Measurements from ENCODE around the gene TTC19.
"Not testable (repeated sequence)": the region's sequence is repeated elsewhere in the genome, so short reads cannot be mapped to it uniquely, and the experiment has no call there.

Gene TTC19

DNA sequence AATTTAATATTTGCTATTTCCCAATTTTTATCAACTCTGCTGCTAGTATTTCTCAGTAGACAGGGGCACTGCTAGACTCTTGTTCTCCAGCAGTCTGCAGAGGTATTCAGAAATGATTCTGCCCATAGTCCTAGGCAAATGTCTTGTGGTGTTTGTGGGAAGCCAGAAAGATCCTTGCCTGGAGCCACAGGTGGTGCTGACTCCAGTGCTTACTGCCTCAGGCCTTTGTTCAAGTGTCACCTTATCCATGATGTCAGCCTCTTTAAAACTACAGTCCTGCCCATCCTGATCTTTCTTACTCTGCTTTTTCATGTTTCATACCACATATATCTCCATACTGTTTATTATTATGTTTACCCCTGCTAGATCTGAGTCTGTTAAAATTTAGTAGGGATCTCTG lies 26.6 kb upstream of the TTC19 start:
- DNase-seq = no peak

- no peak for DNase-seq
Measured at GRCh38 chr17:15973834-15974233, 25.8 kb upstream of the TTC19 start.

GRCh38 chr17:15977894-15978293 lies 21.7 kb upstream of the TTC19 start:
- DNase-seq = no peak

DNA sequence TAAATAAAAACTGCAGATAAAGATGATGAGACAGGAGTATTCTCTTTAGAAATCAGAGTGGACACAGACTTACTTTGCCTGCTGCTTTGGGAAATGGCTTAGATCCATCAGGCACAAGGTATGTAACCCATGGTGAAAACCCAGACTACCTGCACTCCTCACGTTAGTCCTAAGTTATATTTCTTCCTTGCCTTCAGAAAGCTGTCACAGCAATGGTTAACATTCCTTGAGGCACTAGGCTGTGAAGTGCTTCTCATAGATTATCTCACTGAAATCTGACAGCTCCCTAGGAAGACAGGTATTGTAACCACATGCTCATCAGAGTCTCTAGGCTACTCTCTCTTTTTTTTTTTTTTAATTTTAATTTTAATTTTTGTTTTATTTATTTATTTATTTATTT lies 21.0 kb upstream of the TTC19 start:
- DNase-seq = no peak

DNA sequence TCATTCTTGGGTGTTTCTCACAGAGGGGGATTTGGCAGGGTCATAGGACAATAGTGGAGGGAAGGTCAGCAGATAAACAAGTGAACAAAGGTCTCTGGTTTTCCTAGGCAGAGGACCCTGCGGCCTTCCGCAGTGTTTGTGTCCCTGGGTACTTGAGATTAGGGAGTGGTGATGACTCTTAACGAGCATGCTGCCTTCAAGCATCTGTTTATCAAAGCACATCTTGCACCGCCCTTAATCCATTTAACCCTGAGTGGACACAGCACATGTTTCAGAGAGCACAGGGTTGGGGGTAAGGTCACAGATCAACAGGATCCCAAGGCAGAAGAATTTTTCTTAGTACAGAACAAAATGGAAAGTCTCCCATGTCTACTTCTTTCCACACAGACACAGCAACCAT lies 20.6 kb upstream of the TTC19 start:
- not testable (repeated sequence) for DNase-seq

DNA sequence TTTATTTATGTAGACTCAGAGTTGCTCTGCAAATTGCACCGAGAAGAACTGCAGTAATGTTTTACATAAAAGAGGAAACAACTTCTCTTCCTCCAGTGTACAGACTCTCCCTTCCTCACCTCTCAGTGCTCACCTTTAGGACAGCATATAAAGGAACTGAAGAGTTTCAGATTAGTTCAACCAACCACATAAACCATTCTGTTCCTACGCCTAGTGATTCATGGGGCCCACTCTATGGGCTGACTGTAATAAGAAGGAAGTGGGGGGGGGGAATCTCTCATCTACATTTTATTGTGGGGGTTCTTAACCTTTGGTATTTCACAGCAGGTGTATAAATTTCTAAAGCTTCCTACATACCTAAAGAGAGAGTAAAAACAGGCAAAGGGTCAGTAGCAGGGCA lies 18.4 kb upstream of the TTC19 start:
- DNase-seq = no peak

DNA sequence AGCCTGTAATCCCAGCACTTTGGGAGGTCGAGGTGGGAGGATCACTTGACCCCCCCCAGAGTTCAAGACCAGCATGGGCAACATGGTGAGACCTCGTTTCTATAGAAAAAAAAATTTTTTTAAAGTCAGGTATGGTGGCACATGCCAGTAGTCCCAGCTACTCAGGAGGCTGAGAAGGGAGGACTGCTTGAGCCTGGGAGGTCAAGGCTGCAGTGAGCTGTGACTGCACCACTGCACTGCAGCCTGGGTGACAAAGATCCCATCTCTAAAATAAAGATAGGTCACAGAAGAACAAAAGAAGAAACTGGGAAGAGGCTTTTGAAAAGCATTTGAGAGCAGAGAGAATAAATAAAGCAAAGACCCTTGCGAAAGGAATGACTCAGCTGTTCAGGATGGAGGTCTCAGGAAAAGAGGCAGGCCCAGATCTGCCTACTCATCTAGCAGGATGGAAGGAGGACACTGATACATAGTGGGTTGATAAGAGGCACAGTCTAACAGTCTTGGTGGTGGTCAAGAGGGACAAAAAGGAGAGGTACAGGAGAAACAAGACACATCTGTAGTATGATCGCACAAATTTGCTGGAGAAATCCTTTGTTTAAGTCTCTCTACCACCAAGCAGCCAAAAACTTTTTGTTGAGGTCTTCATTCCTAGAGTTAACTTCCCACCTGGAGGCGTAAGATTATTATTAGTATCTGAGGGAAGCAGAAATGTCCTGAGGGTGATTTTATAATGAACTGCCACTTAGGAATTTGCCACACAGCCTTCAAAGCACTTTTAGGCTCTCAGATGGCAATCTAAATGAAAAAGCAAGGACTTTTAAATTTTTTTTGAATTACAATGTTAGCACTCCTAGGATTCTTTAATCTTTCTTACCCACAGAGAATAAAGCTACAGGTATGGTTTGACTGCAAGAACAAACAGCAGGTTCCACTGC lies 17.7 kb upstream of the TTC19 start:
- no peak for DNase-seq

GRCh38 chr17:15996322-15996721 lies 3.3 kb upstream of the TTC19 start:
- DNase-seq = no peak

DNA sequence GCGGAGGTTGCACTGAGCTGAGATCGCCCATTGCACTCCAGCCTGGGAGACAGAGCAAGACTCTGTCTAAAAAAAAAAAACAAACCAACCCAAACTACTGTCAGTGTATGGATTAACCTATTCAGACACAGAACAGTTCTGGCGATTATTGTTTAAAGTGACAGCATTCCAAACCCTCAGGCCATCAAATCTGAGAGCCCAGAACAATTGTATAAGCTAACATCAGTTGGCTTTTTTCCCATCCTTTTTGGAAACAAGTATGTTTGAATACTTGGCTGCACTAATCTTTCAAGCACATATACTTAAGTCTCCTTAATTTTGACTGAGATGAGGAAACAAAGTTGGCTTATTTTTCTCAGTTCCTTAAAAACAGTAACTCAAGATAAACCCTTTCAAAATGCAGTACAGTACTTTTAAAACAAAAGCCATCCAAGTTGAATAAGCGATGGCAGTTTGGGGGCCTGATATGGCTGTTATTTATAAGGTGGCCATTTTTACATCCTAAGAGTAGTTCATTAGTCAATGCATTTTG lies 1.5 kb upstream of the TTC19 start:
- DNase-seq = no peak

DNA sequence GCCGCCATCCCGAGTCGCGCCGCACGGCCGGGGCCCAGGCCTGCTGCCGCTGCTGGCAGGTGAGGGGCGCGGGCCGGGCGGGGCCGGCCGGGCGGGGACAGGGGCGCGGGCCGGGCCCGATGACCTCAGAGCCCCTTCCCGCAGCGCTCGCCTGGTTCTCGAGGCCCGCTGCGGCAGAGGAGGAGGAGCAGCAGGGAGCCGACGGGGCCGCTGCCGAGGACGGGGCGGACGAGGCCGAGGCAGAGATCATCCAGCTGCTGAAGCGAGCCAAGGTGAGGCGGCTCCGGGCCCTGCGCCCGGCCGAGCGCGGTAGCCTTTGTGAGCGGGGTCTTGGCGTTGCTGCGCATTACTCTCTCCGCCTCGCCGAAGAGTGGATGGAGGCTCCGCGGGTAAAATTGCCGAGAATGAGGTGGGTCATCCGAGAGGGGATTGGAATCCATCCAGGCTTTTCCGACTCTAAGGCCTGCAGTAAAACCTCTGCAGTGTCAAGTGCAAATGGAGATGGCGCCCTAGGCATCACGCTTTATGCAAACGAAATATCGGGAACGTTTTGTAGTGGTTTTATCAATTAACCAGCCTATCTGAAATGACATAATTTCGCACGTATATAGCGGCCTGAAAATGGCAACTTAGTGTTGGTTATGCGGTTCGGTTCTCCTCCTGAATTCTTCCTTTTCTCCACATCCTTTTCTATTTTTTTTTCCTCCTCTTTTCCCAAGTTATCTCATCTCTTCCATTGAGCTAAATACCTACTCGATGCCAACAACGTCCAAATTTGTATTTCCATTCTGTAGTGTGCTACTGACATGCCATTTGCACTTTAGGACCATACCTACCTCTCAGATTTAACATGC lies 577 bp downstream of the TTC19 start:
- peak; percentile 38 for DNase-seq

GRCh38 chr17:16001226-16001897 lies 1.7 kb downstream of the TTC19 start:
- no peak for DNase-seq

DNA sequence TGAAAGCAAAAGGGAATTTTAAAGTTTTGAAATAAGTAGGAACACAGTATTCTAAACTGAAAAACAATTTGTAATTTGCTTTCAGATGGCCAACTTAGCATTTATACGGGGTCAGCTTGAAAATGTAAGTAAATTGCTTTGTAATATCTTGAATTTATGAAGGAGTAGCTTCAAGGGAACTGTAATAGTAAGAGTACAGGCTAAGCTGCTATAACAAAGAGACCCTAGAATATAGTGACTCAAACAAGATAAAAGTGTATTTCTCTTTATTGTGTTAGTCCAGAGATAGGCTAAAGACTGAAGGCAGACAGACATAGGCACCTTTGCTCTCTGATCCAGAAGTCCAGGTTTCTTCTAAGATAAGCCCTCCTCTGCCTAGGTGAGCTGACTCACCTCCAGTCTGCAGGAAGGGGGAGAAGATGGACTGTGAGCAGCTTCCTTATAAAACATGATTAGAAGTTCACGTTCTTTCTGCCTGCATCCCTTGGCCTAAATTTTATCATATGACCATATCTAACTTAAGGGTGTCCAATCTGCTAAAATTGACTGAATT lies 3.2 kb downstream of the TTC19 start:
- DNase-seq = no peak

DNA sequence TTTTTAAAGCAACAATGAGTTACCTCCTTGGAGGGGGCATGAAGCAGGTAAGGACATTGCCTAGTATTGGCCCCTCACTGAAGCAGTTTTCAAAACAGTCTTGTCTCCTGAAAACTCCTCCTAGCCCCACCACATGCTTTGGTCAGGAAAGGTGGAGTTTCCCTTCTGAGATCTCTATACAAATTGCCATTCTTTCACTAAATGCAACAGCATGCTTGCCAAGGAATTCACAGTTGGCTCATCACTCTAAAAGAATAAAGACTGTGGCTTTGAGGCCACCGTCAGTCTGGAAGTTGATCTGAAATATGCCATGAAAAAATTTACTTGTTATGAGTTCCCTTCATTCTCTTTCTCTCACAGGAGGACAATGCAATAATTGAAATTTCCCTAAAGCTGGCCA lies 4.2 kb downstream of the TTC19 start:
- no peak for DNase-seq

DNA sequence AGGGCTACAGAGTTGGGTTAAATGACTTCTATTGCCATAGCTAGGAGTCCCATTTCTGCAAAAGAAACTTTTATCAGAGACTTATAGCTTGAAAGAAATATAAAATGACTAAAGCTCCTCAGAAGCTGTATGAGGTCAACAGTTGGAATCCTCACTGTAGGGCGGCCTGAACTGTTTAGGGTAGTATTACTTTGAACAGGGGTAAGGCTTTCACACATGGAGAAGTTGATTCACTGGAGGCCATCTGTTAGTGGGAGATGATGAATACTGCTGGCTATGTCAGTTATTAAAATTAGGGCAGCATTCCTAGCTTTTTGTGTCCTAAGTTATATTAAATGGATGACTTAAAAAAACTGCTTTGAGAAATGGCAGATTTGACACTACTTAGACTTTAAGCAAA lies 6.0 kb downstream of the TTC19 start:
- no peak for DNase-seq

DNA sequence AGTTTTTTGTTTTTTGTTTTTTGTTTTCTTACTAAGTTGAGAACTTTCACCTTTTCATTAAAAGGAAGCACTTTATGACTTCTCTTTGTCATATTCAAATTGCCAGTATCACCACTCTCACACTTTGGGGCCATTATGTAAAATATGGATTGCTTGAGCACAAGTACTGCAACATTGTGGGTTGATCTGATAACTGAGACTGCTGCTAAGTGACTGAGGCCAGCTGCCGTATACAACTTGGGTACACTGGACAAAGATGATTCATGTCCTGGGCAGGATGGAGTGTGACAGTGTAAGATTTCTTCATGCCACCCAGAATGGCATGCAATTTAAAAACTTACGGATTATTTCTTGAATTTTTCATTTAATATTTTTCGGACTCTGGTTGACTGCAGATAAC lies 7.8 kb downstream of the TTC19 start:
- DNase-seq = no peak

- no peak for DNase-seq
Measured at GRCh38 chr17:16013943-16014407, 14.4 kb downstream of the TTC19 start.

- DNase-seq = no peak
Measured at GRCh38 chr17:16019347-16019746, 19.7 kb downstream of the TTC19 start.

GRCh38 chr17:16023881-16024280 lies 24.3 kb downstream of the TTC19 start:
- no peak for DNase-seq

DNA sequence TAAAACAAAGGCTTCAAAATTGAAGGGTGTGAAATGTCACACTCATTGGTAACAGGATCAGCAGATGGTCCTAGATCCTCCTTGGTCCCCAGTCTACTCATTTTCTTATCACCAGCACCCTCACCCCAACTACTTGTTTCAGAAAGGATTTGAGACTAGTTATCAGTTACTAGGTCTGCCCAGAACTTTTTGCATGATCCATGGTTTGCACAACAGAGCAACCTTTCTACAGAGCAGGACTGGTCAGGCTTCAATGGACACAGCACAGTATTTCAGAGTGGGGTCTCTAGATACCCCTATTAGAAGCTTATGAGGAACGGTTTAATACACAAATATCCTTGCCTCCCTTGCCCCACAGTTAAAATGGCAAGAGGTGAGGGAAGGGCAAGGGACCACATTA lies 25.6 kb downstream of the TTC19 start:
- DNase-seq = no peak

GRCh38 chr17:16026895-16027294 lies 27.3 kb downstream of the TTC19 start:
- no peak for DNase-seq

DNA sequence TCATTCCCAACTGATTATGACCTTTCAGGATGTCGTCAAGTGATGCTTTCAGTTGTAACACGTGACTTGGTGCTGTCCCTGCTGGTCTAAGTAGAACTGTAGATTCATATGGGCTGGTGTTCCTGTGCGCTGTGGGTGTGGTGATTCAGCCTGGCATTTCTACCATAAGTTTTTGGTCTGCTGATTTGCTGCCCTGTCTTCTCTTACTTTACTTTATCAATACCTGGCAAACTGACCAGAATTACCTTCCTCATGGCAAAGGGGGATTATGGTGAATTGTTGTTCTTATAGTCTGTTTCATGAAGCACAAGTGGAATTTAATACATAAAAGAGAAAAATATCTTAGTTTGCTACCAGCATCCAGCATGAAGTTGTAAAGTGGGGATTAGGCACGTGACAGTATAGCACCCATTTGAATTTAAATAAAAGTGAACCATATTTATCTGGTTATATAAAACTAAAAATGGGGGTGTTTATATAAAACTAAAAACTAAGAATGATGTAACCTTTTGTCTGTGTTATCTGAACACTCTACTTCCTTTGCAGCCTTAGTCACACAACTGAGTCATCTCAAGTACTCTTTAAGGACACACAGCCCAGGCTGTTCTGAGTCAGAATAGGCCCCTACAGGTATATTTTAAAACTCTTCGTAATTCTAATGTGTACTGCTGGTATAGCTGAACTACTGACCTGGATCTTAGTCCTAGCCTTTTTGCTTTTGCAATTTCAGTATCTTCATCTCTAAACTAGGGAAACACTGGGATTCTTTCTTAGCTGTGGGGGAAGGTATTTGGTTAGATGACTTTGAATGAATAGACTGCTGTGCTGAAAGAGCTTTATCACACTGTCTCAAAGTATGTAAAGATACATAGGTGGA lies 28.3 kb downstream of the TTC19 start:
- DNase-seq = peak; percentile 38

Measured in CD4-positive, alpha-beta T cell treated with Interleukin-17A for 1 hour (primary cell).